Measurements from ENCODE around the gene FAM161A.
A peak's percentile ranks its signal among the peaks of the same experiment; 100 is the strongest.
"Not testable (repeated sequence)": the region's sequence is repeated elsewhere in the genome, so short reads cannot be mapped to it uniquely, and the experiment has no call there.

The FAM161A gene

GRCh38 chr2:61853847-61854563 is at the start of gene FAM161A:
Gene FAM161A (minus strand): TSS chr2:61854060. CDS start chr2:61854041, 19 bp downstream.
- Histone ChIP-seq H3K9me3 (ENCODE audit: control insufficient read depth, low read depth, low read length) (no peaks in the 10 kb centered on the region), H3K9ac (ENCODE audit: low read length) (peak within 1 kb of the TSS; percentile 77), H3K4me1 (ENCODE audit: control insufficient read depth, low read depth, low read length) (no peaks in the 10 kb centered on the region), H3K36me3 (ENCODE audit: control insufficient read depth, low read depth, low read length) (no peaks in the 10 kb centered on the region), H3K27me3 (ENCODE audit: control insufficient read depth, insufficient read depth, low read length) (no peaks in the 10 kb centered on the region), H3K4me3 (ENCODE audit: low read length) (peak within 1 kb of the TSS; percentile 98), H3K27ac (ENCODE audit: low read length) (peak within 1 kb of the TSS; percentile 33)

- no peak overlapping the region for H3K27ac ChIP-seq (ENCODE audit: low read length)
- H3K9me3 ChIP-seq (ENCODE audit: control insufficient read depth, low read depth, low read length), result no peaks in the 10 kb centered on the region
- no peaks in the 10 kb centered on the region for H3K36me3 ChIP-seq (ENCODE audit: control insufficient read depth, low read depth, low read length)
- no peaks in the 10 kb centered on the region for H3K4me1 ChIP-seq (ENCODE audit: control insufficient read depth, low read depth, low read length)
- H3K4me3 ChIP-seq (ENCODE audit: low read length), result no peak overlapping the region
- H3K27me3 ChIP-seq (ENCODE audit: control insufficient read depth, insufficient read depth, low read length), result no peaks in the 10 kb centered on the region
- H3K9ac ChIP-seq (ENCODE audit: low read length), result no peak overlapping the region
These were observed 46.4 kb upstream of the FAM161A start for GRCh38 chr2:61900281-61900680.

GRCh38 chr2:61898810-61899209 is 45.0 kb upstream of the FAM161A start:
- Histone ChIP-seq H3K27me3 (ENCODE audit: control insufficient read depth, insufficient read depth, low read length) (no peaks in the 10 kb centered on the region), H3K4me3 (ENCODE audit: low read length) (no peak overlapping the region), H3K36me3 (ENCODE audit: control insufficient read depth, low read depth, low read length) (no peaks in the 10 kb centered on the region), H3K9ac (ENCODE audit: low read length) (no peak overlapping the region), H3K4me1 (ENCODE audit: control insufficient read depth, low read depth, low read length) (no peaks in the 10 kb centered on the region), H3K9me3 (ENCODE audit: control insufficient read depth, low read depth, low read length) (no peaks in the 10 kb centered on the region), H3K27ac (ENCODE audit: low read length) (no peak overlapping the region)

- H3K36me3 ChIP-seq (ENCODE audit: control insufficient read depth, low read depth, low read length), result peaks cover 19% of the 10 kb centered on the region
- no peaks in the 10 kb centered on the region for H3K4me1 ChIP-seq (ENCODE audit: control insufficient read depth, low read depth, low read length)
- H3K27me3 ChIP-seq (ENCODE audit: control insufficient read depth, insufficient read depth, low read length), result no peaks in the 10 kb centered on the region
- H3K9me3 ChIP-seq (ENCODE audit: control insufficient read depth, low read depth, low read length), result no peaks in the 10 kb centered on the region
- H3K4me3 ChIP-seq (ENCODE audit: low read length), result peak within 1 kb of the TSS; percentile 100
- H3K9ac ChIP-seq (ENCODE audit: low read length), result peak within 1 kb of the TSS; percentile 100
- peak within 1 kb of the TSS; percentile 98 for H3K27ac ChIP-seq (ENCODE audit: low read length)
These were observed 34.6 kb upstream of the FAM161A start, which contains the start of gene CCT4 for GRCh38 chr2:61888267-61889055. Gene CCT4 (minus strand): TSS chr2:61888656. CDS start chr2:61888507, 149 bp downstream.

- Histone ChIP-seq H3K9ac (ENCODE audit: low read length) (peak overlapping the region; percentile 100), H3K27ac (ENCODE audit: low read length) (peak overlapping the region; percentile 98), H3K9me3 (ENCODE audit: control insufficient read depth, low read depth, low read length) (no peaks in the 10 kb centered on the region), H3K36me3 (ENCODE audit: control insufficient read depth, low read depth, low read length) (peaks cover 25% of the 10 kb centered on the region), H3K4me1 (ENCODE audit: control insufficient read depth, low read depth, low read length) (no peaks in the 10 kb centered on the region), H3K4me3 (ENCODE audit: low read length) (peak overlapping the region; percentile 100), H3K27me3 (ENCODE audit: control insufficient read depth, insufficient read depth, low read length) (no peaks in the 10 kb centered on the region)
These were observed 33.9 kb upstream of the FAM161A start for GRCh38 chr2:61887717-61888266.

GRCh38 chr2:61885896-61886603 is 32.2 kb upstream of the FAM161A start:
- H3K27me3 ChIP-seq (ENCODE audit: control insufficient read depth, insufficient read depth, low read length), result no peaks in the 10 kb centered on the region
- H3K36me3 ChIP-seq (ENCODE audit: control insufficient read depth, low read depth, low read length), result peaks cover 42% of the 10 kb centered on the region
- H3K4me1 ChIP-seq (ENCODE audit: control insufficient read depth, low read depth, low read length), result no peaks in the 10 kb centered on the region
- H3K4me3 ChIP-seq (ENCODE audit: low read length), result peak overlapping the region; percentile 100
- no peaks in the 10 kb centered on the region for H3K9me3 ChIP-seq (ENCODE audit: control insufficient read depth, low read depth, low read length)
- no peak overlapping the region for H3K9ac ChIP-seq (ENCODE audit: low read length)
- no peak overlapping the region for H3K27ac ChIP-seq (ENCODE audit: low read length)

GRCh38 chr2:61882850-61883249 is 29.0 kb upstream of the FAM161A start:
- no peaks in the 10 kb centered on the region for H3K27me3 ChIP-seq (ENCODE audit: control insufficient read depth, insufficient read depth, low read length)
- no peak overlapping the region for H3K4me3 ChIP-seq (ENCODE audit: low read length)
- H3K27ac ChIP-seq (ENCODE audit: low read length), result no peak overlapping the region
- H3K4me1 ChIP-seq (ENCODE audit: control insufficient read depth, low read depth, low read length), result no peaks in the 10 kb centered on the region
- H3K36me3 ChIP-seq (ENCODE audit: control insufficient read depth, low read depth, low read length), result peaks cover 73% of the 10 kb centered on the region
- no peak overlapping the region for H3K9ac ChIP-seq (ENCODE audit: low read length)
- no peaks in the 10 kb centered on the region for H3K9me3 ChIP-seq (ENCODE audit: control insufficient read depth, low read depth, low read length)

GRCh38 chr2:61879351-61879750 is 25.5 kb upstream of the FAM161A start:
- H3K27ac ChIP-seq (ENCODE audit: low read length); H3K27me3 ChIP-seq (ENCODE audit: control insufficient read depth, insufficient read depth, low read length); H3K9ac ChIP-seq (ENCODE audit: low read length); H3K4me3 ChIP-seq (ENCODE audit: low read length); H3K4me1 ChIP-seq (ENCODE audit: control insufficient read depth, low read depth, low read length); H3K9me3 ChIP-seq (ENCODE audit: control insufficient read depth, low read depth, low read length): not testable (repeated sequence)
- peaks cover 96% of the 10 kb centered on the region for H3K36me3 ChIP-seq (ENCODE audit: control insufficient read depth, low read depth, low read length)

GRCh38 chr2:61878761-61879160 is 24.9 kb upstream of the FAM161A start:
- Histone ChIP-seq H3K4me1 (ENCODE audit: control insufficient read depth, low read depth, low read length) (no peaks in the 10 kb centered on the region), H3K27ac (ENCODE audit: low read length) (no peak overlapping the region), H3K9me3 (ENCODE audit: control insufficient read depth, low read depth, low read length) (no peaks in the 10 kb centered on the region), H3K9ac (ENCODE audit: low read length) (no peak overlapping the region), H3K27me3 (ENCODE audit: control insufficient read depth, insufficient read depth, low read length) (no peaks in the 10 kb centered on the region), H3K4me3 (ENCODE audit: low read length) (no peak overlapping the region), H3K36me3 (ENCODE audit: control insufficient read depth, low read depth, low read length) (peaks cover 97% of the 10 kb centered on the region)

GRCh38 chr2:61877571-61878245 is 23.8 kb upstream of the FAM161A start:
- H3K36me3 ChIP-seq (ENCODE audit: control insufficient read depth, low read depth, low read length), result peaks cover 93% of the 10 kb centered on the region
- no peak overlapping the region for H3K27ac ChIP-seq (ENCODE audit: low read length)
- no peak overlapping the region for H3K9ac ChIP-seq (ENCODE audit: low read length)
- no peaks in the 10 kb centered on the region for H3K4me1 ChIP-seq (ENCODE audit: control insufficient read depth, low read depth, low read length)
- no peak overlapping the region for H3K4me3 ChIP-seq (ENCODE audit: low read length)
- no peaks in the 10 kb centered on the region for H3K27me3 ChIP-seq (ENCODE audit: control insufficient read depth, insufficient read depth, low read length)
- H3K9me3 ChIP-seq (ENCODE audit: control insufficient read depth, low read depth, low read length), result no peaks in the 10 kb centered on the region

GRCh38 chr2:61876400-61876799 is 22.5 kb upstream of the FAM161A start:
- Histone ChIP-seq H3K36me3 (ENCODE audit: control insufficient read depth, low read depth, low read length) (peaks cover 92% of the 10 kb centered on the region), H3K9ac (ENCODE audit: low read length) (no peak overlapping the region), H3K4me3 (ENCODE audit: low read length) (no peak overlapping the region), H3K27me3 (ENCODE audit: control insufficient read depth, insufficient read depth, low read length) (no peaks in the 10 kb centered on the region), H3K27ac (ENCODE audit: low read length) (no peak overlapping the region), H3K4me1 (ENCODE audit: control insufficient read depth, low read depth, low read length) (no peaks in the 10 kb centered on the region), H3K9me3 (ENCODE audit: control insufficient read depth, low read depth, low read length) (no peaks in the 10 kb centered on the region)

Data from iPS-18a (cell line).